NB4 (cell line): Measurements from ENCODE around the gene EVI2A.
A peak's percentile ranks its signal among the peaks of the same experiment; 100 is the strongest.

Source experiments
- DNase-seq: peaks from one replicate; pipeline ENCODE4 v3.0.0; 2010; ENCODE audit warnings: low read depth
- H3K4me3 ChIP-seq: one replicate; pipeline ENCODE4 v1.5.1; 2011; ENCODE audit warnings: mild to moderate bottlenecking, low read depth, low read length, moderate library complexity
- CTCF ChIP-seq: IDR thresholded peaks from one replicate; pipeline ENCODE4 v1.5.1; 2012; ENCODE audit warnings: low read depth, low read length
- MAX ChIP-seq: IDR thresholded peaks from 2 replicates; pipeline ENCODE4 v1.6.1; 2011; ENCODE audit warnings: low read depth, low read length
- MYC ChIP-seq: IDR thresholded peaks from 2 replicates; pipeline ENCODE4 v1.6.1; 2011; ENCODE audit warnings: low read depth, low read length
- POLR2A ChIP-seq: IDR thresholded peaks from 2 replicates; pipeline ENCODE4 v1.6.1; 2011; ENCODE audit warnings: mild to moderate bottlenecking; ENCODE audit not compliant: insufficient read length; ENCODE audit errors: extremely low read depth

Gene EVI2A

GRCh38 chr17:31318298-31318801 lies 3.1 kb downstream of the EVI2A start:
- peak; percentile 90 for DNase-seq
- TF ChIP-seq MYC = no peak
- TF ChIP-seq POLR2A = no peak
- TF ChIP-seq MAX = no peak
- TF ChIP-seq CTCF = no peak
- peak overlapping the region; percentile 79 for H3K4me3 ChIP-seq

GRCh38 chr17:31314782-31315100 lies 6.7 kb downstream of the EVI2A start:
- DNase-seq = peak; percentile 43
- peak overlapping the region; percentile 88 for H3K4me3 ChIP-seq

GRCh38 chr17:31313982-31314781 lies 7.2 kb downstream of the EVI2A start, which contains the start of gene EVI2B:
EVI2B (minus strand) TSS chr17:31314054; CDS start chr17:31305609, 8,445 bp downstream.
- DNase-seq = peak; percentile 90
- TF ChIP-seq MAX (no peak), MYC (no peak), CTCF (no peak), POLR2A (peak; percentile 24)
- H3K4me3 ChIP-seq = peak within 1 kb of the TSS; percentile 88

More at GRCh38 chr17:31314782-31315100, 6.7 kb downstream of the EVI2A start:
- TF ChIP-seq MYC (no peak), MAX (no peak), CTCF (no peak), POLR2A (no peak)

GRCh38 chr17:31312223-31312622 lies 9.2 kb downstream of the EVI2A start:
- peak; percentile 51 for DNase-seq
- peak overlapping the region; percentile 88 for H3K4me3 ChIP-seq

GRCh38 chr17:31311526-31311925 lies 9.9 kb downstream of the EVI2A start:
- no peak for TF ChIP-seq MAX
- TF ChIP-seq MYC = no peak
- TF ChIP-seq POLR2A = no peak
- no peak for TF ChIP-seq CTCF
- DNase-seq = peak; percentile 55
- H3K4me3 ChIP-seq = peak overlapping the region; percentile 88

- TF ChIP-seq MAX (no peak), CTCF (no peak), POLR2A (no peak), MYC (no peak)
- H3K4me3 ChIP-seq = peak overlapping the region; percentile 88
- peak; percentile 68 for DNase-seq
Measured at GRCh38 chr17:31310886-31311285, 10.5 kb downstream of the EVI2A start.
